Putamen (tissue), 1 donor: ENCODE measurements around the gene MDH2.
"Not testable (repeated sequence)": the region's sequence is repeated elsewhere in the genome, so short reads cannot be mapped to it uniquely, and the experiment has no call there.

ENCODE experiments used
- DNase-seq: peaks from one replicate; pipeline ENCODE4 v3.0.0-alpha.2; 2016; ENCODE audit warnings: low spot score

Gene MDH2

GRCh38 chr7:76071316-76072242 is 23.7 kb downstream of the MDH2 start:
- no peak for DNase-seq

- no peak for DNase-seq
These were observed 24.6 kb downstream of the MDH2 start for GRCh38 chr7:76072243-76073148.

- DNase-seq, result no peak
These were observed 25.6 kb downstream of the MDH2 start for GRCh38 chr7:76073335-76073990.

DNA sequence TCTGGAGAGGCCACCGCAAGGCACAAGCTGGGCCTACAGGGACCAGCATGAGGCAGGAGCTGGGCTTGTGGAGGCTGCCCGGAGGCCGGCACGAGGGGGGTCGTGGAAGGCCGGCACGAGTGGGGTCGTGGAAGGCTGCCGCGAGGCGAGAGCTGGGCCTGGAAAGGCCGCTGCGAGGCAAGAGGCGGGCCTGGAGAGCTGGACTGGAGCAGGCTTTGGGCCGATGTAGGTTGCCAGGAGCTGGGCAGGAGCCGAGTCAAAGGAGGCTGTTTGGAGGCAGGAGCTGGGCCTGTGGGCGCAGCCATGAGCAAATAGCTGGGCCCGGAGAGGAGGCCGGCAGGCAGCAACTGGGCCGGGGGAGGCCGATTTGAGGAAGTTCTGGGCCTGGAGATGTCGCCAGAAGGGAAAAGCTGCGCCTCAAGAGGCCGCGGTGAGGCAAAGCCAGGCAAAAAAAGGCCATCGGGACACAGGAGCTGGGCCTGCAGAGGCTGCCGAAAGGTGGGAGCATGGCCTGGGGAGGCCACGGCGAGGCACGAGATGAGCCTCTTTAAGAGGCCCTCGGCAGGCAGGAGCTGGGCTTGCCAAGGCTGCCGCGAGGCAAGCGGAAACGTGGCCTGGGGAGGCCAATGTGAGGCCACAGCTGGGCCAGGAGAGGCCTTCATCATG is 26.5 kb downstream of the MDH2 start:
- no peak for DNase-seq

GRCh38 chr7:76074972-76075370 is 27.1 kb downstream of the MDH2 start:
- no peak for DNase-seq

GRCh38 chr7:76076995-76077394 is 29.1 kb downstream of the MDH2 start:
- DNase-seq, result no peak

DNA sequence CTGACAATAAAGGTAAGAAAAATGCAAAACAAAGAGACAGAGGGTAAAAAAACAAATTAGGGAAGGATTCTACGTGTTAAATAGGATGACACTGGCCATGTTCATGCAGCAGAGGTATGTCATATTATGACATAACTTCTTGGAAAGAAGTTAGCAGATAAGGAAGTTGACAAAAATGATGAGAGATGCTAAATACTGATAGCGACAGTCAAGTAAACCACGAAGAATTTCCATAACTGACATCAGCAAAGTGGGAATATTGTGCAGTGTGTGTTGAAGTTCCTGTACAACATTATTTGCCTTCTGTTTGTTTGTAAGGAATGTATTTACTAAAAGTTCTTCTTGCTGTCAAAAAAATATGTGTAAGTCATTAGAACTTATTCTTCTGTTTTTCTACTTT is 29.5 kb downstream of the MDH2 start:
- DNase-seq, result no peak

GRCh38 chr7:76080204-76080603 is 32.3 kb downstream of the MDH2 start:
- no peak for DNase-seq

- not testable (repeated sequence) for DNase-seq
These were observed 36.2 kb downstream of the MDH2 start for GRCh38 chr7:76084115-76084514.

- DNase-seq, result no peak
These were observed 38.2 kb downstream of the MDH2 start for GRCh38 chr7:76086070-76086469.

GRCh38 chr7:76087362-76087791 is 39.5 kb downstream of the MDH2 start:
- DNase-seq, result not testable (repeated sequence)

DNA sequence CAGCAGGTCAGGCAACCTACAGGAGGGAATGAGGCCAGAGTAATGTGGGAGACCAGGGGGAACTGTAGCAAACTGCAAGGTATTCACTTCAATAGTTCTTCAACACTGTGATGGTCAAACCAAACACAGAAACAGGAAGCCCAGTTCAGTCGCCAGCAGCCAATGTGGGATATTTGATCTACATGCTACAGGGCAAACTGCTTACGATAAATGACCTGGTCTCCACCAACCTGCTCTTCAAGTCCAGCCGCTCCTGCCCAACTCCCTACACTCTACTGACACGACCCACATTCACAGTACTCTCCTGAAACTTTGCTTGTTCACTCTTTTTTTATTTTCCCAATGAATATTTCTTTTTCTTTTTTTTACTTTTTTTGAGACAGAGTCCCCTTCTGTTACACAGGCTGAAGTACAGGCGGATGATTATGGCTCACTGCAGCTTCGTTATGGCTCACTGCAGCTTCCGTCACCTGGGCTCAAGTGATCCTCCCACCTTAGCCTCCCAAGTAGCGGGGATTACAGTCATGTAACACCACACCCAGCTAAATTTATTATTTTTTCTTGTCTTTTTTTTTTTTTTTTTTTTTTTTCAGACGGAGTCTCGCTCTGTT is 42.1 kb downstream of the MDH2 start:
- no peak for DNase-seq

DNA sequence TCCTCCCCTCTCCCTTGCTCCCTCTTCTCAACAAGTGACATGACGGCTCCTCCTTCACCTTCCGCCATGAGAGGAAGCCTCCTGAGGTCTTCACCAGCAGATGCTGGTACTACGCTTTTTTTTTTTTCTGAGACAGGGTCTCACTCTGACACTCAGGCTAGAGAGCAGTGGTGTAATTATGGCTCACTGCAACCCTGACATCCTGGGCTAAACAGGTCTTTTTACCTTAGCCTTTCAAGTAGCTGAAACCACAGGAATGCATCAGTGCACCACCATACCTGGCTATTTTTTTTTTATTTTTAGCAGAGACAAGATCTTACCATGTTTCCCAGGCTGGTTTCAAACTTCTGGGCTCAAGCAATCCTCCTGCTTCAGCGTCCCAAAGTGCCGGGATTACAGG is 43.6 kb downstream of the MDH2 start:
- no peak for DNase-seq

DNA sequence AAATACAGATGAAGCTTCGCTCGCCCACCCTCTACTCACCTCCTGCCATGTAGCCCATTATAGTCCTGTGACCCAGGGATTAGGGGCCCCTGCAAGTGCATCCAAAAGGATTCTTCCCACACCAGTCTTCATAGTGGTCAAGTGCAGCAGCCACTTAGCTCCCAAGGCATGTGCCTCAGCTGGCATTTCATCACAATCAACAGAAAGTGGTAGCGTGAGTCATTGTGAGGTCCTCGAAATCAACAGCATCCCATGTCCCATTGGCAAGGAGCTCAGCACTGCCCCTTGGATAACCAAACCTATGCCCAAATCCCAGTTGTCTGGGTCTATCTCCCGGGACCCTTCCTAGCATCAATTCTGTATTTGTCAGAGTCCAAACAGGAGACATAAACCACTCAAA is 45.6 kb downstream of the MDH2 start:
- DNase-seq, result not testable (repeated sequence)

DNA sequence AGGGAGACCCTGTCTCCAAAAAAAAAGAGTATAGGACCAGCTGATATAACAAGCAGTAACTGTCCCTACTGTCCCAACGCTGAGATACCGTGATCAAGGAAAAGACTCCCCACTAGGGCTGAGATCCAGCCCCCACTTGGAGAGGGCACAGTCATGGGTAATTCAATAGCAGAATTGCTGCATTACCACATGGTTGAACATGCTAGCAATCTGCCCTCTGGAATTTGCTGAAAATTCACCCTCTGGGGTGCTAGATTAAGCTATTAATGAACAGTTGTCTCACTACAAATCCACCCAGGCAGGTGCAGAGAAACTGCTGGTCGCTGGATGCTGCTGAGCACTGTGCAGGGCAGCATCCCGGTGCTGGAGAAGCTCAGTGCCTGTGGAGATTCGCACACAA is 46.4 kb downstream of the MDH2 start:
- DNase-seq, result not testable (repeated sequence)

DNA sequence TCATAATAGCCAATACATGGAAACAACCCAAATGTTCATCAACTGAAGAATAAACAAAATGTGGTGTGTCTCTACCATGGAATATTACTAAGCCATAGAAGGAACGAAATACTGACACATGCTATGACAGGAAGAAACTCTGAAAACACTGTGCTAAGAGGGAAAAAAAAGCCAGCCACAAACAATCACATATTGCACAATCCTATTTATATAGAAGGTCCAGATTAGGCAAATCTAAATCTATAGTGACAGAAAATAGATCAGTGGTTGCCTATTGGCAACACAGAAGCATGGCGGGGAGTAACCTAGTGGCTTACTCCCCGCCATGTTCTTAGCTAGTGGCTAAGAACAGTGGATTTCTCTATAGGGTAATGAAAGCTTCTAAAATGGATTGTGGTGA is 48.0 kb downstream of the MDH2 start:
- no peak for DNase-seq

GRCh38 chr7:76101693-76102437 is 54.0 kb downstream of the MDH2 start:
- DNase-seq, result not testable (repeated sequence)

DNA sequence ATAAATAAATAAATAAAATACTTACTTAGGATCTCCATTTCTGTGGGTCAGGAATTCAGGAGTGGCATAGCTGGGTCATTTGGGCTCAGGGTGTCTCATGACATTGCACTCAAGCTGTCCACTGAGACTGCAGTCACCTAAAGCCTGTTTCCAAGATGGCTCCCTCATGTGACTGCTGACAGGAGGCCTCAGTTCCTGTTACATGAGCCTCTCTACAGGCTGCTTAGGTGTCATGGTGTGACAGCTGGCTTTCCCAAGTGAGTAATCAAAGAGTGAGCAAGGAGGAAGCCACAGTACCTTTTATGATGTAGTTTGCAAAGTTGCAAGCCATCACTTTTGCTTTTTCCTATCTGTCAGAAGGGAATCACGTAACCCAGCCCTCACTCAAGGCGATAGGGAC is 55.9 kb downstream of the MDH2 start:
- not testable (repeated sequence) for DNase-seq

GRCh38 chr7:76106130-76106529 is 58.2 kb downstream of the MDH2 start:
- not testable (repeated sequence) for DNase-seq

DNA sequence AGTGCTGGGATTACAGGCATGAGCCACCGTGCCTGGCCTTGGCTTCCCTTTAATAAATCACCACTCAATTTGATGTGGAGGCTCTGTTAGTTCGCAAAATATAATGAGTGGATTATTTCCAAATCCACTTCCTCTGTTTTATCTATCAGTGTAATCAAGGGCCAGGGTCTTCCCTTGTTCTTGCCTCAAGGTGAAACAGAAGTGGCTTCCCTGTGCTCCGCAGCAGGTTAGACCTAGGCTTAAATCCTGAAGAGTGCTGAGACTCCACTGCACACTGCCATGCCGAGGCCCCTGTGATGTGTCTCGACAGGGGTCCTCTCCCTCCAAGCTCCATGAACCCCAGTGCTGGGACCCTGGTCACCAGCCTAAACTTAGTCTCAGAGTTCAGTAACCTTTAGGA is 59.0 kb downstream of the MDH2 start:
- DNase-seq, result no peak
